Stimulated activated CD4-positive, alpha-beta T cell treated with anti-CD3 and anti-CD28 coated beads, Interleukin-1b, Interleukin-23, amount 100 ng/mL, for 4 hours (primary cell): Measurements from ENCODE around the gene ATP10A.
"Not testable (repeated sequence)": the region's sequence is repeated elsewhere in the genome, so short reads cannot be mapped to it uniquely, and the experiment has no call there.

Experiments used
- DNase-seq, 2 donors: peaks; one replicate each; pipeline ENCODE4 v3.0.0-alpha.2; 2020; ENCODE audit warnings: low read depth in 2 of 2

The ATP10A gene

GRCh38 chr15:25649390-25649789 is 213.7 kb downstream of the ATP10A start:
- DNase-seq = no peak

- no peak for DNase-seq
These were observed 220.0 kb downstream of the ATP10A start for GRCh38 chr15:25643120-25643519.

DNA sequence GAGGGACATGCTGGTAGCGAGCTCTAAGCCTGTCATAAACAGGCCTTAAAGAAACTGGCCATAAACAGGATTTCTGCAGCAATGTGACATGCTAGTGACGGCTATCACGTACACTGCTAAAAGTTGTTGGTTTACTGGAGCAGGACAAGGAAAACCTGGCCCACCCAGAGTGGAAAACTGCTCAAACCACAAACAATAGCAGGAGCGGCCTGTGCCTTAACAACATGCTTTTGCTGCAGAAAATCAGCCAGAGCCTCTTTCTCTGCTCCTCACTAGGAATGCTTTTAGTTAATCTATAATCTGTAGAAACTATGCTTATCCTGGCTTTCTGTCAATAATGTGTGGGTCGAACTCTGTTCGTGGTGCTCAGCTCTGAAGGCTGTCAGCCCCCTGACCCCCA is 221.4 kb downstream of the ATP10A start:
- no peak for DNase-seq

DNA sequence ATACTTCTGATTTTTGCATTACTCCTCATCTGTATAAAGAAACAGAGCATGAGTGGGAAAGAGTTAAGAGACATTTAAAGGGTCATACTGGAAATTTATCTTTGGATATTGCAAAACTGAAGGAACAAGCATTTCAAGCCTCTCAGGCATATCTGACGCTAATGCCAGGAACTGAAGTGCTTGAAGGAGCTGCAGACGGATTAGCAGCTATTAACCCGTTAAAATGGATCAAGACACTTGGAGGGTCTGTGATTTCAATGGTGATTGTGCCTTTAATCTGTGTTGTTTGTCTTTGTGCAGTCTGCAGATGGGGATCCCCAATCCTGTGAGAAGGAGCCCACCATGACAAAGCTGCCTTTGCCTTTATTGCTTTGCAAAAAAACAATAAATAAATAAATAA is 221.8 kb downstream of the ATP10A start:
- no peak for DNase-seq

- not testable (repeated sequence) for DNase-seq
These were observed 222.2 kb downstream of the ATP10A start for GRCh38 chr15:25640959-25641358.

- DNase-seq = no peak
These were observed 222.7 kb downstream of the ATP10A start for GRCh38 chr15:25640381-25640780.

- not testable (repeated sequence) for DNase-seq
These were observed 226.6 kb downstream of the ATP10A start for GRCh38 chr15:25636486-25636885.

DNA sequence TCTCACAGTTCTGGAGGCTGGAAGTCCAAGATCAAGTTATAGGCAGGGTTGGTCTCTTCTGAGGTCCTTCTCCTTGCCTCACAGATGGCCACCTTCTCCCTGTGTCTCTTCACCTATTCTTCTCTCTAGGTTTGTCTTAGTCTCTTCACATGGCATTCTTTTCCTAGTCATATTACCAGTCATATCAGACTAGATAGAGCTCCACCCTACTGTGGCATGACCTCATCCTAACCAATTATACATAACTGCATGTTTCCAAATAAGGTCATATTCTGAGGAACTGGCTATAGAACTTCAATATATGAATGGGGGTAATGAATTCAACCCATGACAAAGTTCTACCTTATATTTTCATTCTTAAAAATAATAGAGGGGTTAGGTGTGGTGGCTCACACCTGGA is 227.9 kb downstream of the ATP10A start:
- no peak for DNase-seq

DNA sequence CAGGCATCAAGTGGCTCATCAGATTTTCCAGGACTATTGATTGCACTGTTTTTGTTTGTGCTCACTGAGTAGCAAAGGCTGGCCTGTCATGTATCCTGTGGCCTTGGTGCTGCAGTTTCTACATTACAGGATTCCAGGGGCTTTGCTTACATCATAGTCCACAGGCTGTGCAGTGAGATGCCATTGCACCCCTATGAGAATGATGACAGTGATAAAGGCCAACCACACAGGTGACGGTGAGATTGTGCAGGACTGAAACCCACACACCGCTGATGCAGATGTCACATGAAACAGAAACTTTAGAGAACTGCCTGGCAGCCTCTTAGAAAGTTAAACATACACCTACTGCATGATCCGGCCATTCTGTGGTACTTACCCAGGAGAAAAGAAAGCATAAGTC is 229.3 kb downstream of the ATP10A start:
- no peak for DNase-seq

DNA sequence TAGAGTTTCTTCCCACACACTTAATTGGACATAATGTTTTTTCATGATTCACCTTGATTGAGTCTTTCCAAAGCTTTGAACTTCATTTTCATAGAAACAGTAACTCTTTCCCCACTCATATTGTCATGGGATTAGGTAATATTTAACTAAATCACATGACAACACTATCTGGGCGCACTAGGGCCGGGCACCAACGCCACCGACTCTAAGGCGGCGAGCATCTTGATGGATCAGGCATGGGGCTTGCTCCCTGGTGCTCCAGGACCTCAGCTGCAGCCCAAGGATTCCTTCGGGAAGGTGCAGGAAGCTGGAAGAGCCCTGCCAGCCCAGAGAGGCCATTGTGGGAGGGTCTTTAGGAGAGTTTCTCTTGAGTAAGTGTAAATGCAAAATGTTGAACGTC is 231.2 kb downstream of the ATP10A start:
- DNase-seq = no peak
